Urothelium cell line (cell line): ENCODE measurements around the gene CHTF18.
A peak's percentile ranks its signal among the peaks of the same experiment; 100 is the strongest.

Experiments
- DNase-seq: peaks from one replicate; pipeline ENCODE4 v3.0.0; 2011; ENCODE audit warnings: low spot score, mixed read lengths
- FAIRE-seq: peaks from 2 replicates; lab custom pipeline; 2011; peaks lifted over from hg19 to GRCh38; lab: Jason Lieb, UNC

CHTF18 gene

DNA sequence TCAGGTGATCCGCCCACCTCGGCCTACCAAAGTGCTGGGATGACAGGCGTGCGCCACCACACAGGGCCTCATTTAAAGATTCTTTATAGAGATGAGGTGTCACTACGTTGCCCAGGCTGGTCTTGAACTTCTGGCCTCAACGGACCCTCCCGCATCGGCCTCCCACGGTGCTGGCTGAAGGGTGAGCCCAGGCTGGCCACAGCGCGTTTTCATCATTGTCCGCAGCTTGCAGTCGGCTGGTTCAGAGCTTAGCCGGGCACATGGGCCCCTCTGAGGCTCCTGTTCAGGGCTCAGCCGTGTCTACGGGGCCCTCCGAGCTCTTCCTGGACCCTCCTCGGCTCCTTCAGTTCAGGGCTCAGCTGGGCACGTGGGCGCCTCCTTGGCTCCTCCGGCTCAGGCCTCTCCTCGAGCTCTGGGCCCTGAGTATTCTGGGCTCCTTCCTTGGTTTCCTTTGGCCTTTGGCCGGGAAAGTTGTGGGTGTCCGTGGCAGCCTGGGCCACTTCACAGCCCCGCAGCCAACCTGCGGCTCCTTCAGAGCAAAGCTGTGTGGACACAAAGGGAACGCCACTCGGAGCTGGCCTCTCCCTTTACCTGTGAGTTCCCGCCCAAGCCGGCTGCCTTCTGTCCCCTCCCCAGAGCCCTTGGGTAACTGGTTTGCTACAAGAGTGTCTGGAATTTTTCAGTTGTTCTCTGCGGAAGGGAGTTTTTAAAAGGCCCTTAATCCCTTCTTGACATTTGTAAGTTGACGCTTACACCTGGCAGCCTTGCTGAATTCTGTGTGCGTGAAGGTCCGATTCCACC is 29.1 kb upstream of the CHTF18 start:
- FAIRE-seq, result no peak
- DNase-seq, result no peak

DNA sequence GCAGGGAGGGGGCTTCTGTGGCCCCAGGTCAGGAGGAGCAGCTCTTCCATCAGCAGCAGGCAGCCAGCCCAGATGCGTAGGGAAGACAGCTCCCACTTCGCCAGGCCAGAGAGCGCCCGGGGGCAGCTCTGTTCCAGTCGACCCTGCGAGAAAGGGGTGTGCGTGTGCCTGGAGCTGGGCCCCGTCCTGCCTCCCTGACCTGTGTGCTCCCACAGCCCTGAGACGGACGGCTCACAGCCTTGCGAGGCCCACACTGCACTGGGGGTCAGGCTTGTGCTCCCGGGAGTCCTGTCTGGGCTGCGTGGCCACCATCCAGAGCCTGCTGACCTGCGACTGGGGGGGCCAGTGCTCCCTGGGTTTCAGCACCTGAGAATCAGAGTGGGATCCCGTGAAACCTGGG is 28.4 kb upstream of the CHTF18 start:
- FAIRE-seq, result no peak
- DNase-seq, result no peak

DNA sequence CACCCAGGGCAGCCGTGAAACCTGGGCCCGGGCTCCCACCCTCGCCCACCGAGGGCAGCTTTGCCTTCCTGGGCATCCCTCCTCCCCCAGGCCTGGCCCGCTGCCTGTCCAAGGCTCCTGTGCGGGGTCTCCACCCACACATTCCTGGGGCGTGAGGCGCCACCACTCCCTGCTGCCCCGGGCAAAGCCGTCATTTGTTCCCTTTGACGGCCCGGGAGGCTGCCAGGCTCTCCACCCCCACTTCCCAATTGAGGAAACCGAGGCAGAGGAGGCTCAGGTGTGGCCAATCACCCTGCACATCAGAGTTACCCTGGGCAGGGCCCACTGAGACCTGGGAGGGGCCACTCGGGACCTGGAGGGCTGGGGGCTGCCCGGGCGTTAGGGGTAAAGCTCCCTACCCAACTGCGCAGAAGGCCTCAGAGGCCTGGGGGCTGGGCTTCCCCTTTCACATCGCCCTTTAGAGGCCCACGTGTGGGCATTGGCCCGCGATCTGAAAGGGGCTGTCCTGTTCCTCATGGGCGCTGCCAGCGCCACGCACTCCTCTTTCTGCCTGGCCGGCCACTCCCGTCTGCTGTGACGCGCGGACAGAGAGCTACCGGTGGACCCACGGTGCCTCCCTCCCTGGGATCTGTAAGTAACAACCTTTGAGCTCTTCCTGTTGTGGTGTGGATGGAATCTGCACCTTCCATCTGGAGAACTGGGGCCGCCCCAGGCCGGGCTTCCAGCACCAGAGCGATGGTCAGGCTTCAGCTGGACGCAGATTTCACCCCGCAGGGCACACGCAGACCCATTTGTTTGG is 27.7 kb upstream of the CHTF18 start, which contains the start of gene MSLN:
TSS of gene MSLN (plus strand) at position 190 of the 799 bp plus-strand sequence. CDS start 1,947 bp downstream, outside the sequence.
- FAIRE-seq (no peak), DNase-seq (peak; percentile 72)

DNA sequence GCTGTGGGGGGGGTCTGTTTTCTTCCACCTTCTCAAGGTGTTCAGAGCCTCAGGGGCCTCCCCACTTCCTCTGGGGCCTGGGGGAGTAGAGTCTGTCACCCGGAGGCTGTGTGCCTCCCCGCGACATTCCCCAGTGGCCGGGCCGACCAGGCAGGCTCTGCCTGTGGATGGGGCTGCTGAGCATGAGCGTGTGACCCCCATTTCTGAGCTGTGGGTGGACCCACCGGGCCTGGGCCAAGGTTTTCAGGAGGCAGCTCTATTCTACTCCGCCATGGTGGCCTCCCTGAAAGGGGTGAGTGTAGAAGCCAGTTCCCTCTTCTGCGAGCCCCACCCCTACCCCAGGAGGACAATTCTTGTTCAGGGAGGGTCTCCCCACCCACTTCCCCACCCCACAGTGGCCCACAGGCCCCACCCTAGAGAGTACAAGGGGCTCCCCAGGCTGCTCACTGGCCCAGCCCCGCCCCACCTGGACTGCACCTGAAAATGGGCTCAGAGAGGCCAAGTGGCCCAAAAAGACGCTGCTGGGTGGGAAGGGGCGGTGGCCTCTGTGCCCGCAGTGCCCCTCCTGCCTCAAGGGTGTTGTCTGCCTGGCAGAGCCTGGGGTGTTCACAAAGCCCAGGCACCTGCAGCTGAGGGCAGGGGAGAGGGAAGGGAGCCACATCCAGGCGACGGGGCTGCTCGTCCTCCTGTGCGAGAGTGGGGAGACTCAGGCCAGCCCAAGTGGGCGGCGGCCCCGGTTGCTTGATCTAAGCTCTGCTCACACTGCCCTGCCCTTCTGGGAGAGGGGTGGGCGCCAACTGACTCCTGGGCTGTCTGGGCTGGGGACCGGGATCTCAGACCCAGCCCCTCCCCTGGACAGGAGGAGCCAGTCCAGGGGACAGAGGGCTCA is 26.6 kb upstream of the CHTF18 start:
- no peak for DNase-seq
- no peak for FAIRE-seq

DNA sequence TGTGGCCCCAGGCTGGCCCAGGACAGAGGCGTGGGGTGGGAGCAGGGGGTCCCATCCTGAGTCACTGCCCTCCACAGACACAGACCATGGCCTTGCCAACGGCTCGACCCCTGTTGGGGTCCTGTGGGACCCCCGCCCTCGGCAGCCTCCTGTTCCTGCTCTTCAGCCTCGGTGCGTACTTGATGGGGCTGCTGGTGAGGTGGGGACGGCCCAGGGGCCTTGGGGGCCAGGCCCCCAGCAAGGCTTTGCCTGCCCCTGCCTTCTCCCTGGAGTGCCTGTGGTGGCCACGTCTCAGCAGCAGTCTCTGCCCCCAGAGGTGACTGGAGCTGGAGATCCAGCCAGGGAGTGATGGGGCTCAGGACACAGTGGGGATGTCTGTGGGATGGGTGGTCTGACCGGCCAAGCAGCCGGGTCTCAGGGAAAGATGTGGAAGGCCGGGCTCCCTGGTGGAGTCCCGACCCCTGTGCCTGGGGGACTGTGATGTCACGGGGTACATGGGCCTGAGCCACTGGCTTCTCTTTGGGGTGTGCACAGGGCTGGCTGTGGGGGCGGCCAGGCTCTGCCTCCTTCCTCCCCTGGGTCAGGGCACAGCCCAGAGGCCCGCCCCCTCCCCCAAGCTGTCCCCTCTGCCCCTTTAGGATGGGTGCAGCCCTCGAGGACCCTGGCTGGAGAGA is 25.7 kb upstream of the CHTF18 start:
- DNase-seq, result no peak
- FAIRE-seq, result no peak

DNA sequence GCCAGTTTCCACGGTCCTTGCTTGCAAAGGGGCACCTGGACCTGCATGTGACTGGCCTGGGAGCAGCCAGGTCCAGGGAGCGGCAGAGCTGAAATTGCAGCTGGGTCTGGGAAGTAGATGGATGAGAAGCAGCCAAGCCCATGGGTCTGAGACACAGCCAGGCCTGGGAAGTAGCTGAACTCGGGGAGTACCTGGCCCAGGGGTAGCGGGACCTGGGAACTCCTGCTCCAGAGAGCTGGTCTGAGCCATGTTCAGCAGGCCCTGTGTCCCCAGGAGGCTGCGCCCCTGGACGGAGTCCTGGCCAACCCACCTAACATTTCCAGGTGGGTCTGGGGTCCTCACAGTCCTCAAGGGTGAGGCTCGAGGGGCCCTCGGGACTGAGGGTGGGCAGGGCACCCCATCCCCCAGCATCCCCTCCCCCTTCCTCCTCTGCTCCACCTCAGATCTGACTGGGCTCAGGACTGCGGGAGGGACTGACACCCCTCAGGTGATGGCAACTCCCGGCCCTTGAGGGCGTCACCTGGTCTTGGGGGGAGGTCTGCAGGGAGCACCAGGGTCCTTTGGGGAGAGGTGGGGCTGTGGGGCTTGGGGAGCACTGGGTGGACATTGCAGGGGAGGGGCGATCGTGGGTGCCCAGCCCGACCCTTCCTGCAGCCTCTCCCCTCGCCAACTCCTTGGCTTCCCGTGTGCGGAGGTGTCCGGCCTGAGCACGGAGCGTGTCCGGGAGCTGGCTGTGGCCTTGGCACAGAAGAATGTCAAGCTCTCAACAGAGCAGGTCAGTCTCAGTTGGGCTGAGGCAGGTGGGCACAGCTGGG is 24.8 kb upstream of the CHTF18 start:
- peak; percentile 17 for FAIRE-seq

DNA sequence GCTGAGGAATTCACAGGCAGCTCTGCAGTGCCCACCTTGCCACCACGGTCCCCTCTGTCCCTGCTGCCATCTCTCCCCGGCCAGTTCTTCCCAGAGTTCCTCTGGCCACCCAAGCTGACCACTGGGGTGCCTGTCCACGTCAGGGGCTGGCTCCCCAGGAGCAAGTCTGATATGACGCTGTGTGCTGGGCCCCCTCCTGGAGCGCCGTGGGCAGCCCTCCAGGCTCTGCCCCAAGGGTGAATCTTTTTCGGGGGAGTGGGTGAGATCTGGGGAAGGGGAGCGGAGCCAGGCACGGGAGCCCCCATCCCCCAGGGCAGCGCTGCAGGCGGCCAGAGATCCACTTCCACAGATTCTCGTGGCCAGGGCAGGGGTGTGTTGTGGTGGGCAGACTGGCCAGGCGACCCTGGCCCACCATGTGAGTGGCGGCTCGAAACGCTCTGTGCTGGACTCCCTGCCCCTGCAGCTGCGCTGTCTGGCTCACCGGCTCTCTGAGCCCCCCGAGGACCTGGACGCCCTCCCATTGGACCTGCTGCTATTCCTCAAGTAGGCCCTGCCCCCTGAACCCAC is 24.2 kb upstream of the CHTF18 start:
- FAIRE-seq (no peak), DNase-seq (no peak)

More for the DNA sequence above, 24.8 kb upstream of the CHTF18 start:
- DNase-seq, result no peak

DNA sequence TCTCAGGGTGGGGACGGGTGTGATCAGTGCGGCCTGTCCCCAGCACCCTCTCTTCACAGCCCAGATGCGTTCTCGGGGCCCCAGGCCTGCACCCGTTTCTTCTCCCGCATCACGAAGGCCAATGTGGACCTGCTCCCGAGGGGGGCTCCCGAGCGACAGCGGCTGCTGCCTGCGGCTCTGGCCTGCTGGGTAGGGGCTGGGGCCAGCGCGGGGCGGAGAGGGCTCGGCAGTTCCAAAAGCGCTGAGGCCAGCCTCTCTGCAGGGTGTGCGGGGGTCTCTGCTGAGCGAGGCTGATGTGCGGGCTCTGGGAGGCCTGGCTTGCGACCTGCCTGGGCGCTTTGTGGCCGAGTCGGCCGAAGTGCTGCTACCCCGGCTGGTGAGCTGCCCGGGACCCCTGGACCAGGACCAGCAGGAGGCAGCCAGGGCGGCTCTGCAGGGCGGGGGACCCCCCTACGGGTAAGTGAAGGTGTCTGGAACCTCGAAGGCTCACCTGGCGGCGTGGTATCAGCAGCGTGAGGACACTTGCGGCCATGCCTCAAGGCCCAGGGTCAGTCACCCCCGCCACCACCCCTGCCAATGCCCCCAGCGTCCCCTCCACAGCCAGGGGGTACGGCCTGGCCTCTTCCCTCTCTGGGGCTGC is 23.5 kb upstream of the CHTF18 start:
- FAIRE-seq, result no peak
- no peak for DNase-seq

DNA sequence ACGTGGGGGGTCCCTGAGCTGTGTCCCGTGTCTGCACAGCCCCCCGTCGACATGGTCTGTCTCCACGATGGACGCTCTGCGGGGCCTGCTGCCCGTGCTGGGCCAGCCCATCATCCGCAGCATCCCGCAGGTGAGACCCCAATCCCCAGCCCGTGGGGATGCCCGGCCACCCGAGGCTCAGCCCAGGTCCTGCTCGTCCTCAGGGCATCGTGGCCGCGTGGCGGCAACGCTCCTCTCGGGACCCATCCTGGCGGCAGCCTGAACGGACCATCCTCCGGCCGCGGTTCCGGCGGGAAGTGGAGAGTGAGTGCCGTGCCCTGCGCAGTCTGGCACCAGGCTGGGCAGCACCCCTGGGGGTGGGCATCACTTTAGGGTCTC is 22.9 kb upstream of the CHTF18 start:
- DNase-seq (no peak), FAIRE-seq (no peak)

DNA sequence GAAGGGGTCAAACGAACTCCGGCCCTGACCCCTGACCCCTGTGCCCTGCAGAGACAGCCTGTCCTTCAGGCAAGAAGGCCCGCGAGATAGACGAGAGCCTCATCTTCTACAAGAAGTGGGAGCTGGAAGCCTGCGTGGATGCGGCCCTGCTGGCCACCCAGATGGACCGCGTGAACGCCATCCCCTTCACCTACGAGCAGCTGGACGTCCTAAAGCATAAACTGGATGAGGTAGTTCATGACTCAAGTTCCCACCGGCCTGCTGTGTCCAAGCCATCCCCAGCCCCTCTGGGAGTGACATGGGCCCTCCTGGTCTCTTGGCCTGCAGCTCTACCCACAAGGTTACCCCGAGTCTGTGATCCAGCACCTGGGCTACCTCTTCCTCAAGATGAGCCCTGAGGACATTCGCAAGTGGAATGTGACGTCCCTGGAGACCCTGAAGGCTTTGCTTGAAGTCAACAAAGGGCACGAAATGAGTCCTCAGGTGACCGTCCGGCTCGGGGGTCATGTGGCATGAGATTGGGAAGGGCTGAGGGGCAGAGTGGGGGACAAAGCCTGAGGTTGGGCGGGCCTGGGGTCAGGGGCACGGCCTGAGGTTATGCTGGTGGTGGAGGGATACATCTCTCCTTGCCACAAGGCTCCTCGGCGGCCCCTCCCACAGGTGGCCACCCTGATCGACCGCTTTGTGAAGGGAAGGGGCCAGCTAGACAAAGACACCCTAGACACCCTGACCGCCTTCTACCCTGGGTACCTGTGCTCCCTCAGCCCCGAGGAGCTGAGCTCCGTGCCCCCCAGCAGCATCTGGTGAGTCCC is 22.2 kb upstream of the CHTF18 start:
- DNase-seq (no peak), FAIRE-seq (no peak)

DNA sequence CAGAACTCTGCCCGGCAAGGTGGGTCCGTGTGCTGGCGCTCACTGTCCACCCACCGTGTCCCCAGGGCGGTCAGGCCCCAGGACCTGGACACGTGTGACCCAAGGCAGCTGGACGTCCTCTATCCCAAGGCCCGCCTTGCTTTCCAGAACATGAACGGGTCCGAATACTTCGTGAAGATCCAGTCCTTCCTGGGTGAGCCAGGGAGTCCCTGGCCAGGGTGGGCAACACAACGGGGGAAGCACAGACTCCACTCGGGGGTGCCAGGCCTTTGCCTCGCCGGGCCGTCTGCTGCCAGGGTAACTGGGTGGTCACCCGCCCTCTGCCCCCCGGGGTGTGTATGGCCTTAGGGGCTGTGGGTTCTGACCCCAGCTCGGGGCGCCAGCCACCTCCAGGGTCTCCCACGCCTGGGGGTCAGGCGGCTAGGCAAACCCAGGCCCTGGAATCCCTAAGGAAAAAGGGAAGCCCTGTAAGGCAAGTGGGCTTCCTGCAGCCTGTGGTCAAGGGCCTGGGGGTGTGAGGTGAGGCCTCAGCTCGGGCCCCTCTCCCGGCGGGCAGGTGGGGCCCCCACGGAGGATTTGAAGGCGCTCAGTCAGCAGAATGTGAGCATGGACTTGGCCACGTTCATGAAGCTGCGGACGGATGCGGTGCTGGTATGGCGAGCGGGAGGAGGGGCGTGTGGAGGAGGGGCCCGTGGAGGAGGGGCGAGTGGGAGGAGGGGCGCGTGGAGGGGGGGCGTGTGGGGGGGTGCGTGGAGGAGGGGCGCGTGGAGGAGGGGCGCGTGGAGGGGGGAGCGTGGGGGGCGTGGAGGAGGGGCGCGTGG is 21.4 kb upstream of the CHTF18 start:
- DNase-seq (no peak), FAIRE-seq (no peak)

DNA sequence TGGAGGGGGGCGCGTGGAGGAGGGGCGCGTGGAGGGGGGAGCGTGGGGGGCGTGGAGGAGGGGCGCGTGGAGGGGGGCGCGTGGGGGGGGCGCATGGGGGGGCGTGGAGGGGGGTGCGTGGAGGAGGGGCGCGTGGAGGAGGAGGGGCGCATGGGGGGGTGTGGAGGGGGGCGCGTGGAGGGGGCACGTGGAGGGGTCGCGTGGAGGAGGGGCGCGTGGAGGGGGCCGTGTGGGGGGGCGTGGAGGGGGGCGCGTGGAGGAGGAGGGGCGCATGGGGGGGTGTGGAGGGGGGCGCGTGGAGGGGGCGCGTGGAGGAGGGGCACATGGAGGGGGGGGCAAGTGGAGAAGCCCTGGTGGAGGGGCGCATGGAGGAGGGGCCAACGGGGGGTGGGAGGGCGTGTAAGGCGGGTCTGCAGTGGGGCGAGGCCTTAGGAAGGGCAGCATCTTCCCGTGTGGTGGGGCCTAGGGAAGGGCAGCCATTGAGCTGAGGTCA is 20.6 kb upstream of the CHTF18 start:
- DNase-seq (no peak), FAIRE-seq (no peak)

DNA sequence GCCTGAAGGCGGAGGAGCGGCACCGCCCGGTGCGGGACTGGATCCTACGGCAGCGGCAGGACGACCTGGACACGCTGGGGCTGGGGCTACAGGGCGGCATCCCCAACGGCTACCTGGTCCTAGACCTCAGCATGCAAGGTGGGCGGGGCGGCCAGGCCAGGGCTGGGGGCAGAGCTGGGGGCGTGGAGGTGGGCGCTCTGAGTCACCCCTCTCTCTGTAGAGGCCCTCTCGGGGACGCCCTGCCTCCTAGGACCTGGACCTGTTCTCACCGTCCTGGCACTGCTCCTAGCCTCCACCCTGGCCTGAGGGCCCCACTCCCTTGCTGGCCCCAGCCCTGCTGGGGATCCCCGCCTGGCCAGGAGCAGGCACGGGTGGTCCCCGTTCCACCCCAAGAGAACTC is 20.0 kb upstream of the CHTF18 start:
- DNase-seq, result no peak
- FAIRE-seq, result no peak

DNA sequence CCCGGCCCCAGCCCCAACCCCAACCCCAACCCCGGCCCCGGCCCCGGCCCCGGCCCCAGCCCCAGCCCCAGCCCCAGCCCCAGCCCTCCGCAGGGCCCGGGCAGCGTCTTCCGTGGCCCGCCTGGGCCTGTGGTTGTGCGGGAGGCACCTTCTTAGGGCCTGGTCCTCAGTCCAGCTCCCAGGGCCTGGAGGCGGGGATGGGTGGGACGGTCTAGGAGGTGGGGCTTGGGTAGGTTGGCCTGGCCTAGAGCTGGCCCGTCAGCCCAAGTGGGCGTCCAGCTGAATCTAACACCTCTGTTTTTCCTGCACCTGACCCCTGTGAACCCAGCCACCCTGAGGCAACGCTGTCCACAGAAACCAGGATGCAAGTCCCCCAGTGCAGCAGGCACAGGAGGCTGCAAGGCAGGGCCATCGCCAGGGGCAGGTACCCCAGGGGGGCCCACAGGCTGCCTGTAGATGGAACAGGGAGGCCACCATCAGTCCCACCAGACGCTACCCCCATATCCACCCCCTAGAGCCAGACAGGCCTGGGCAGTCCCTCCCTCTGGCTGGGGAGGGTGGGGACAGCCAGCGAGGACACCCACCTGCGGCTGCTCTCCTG is 19.1 kb upstream of the CHTF18 start:
- DNase-seq (no peak), FAIRE-seq (no peak)

DNA sequence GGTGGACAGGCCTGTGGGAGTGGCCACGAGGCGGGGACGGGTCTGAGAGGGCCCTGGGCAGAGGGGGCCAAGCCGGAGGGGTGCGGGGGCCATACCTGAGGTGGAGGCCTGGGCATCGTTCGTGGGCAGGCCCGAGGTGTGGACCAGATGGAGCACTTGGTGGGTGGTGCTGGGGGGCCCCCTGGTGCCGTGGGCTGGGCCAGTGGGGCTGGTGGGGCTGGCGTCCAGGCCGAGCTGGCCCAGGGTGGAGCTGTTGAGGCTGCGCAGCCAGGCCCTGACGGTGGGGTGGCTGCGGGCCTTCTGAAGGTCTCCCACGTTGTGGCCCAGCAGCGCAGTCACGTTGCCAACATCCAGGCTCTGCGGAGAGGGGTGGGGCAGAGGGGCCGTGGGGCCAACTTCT is 18.5 kb upstream of the CHTF18 start:
- no peak for FAIRE-seq

DNA sequence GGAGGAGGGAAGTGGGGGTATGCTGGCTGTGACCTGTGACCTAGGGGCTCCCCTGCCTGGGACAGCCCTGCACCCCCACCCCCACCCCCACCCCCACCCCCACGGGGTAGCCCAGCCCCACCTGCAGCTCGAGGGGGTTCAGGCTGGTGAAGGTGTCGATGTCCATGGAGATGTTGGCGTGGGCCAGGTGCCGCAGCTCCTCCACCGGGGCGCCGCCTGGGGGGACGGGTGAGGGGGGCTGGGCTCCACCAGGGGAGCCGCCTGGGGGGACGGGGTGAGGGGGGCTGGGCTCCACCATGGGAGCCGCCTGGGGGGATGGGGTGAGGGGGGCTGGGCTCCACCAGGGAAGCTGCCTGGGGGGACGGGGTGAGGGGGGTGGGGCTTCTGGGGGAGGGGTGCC is 18.0 kb upstream of the CHTF18 start:
- DNase-seq, result no peak
- no peak for FAIRE-seq

More for the DNA sequence above, 18.5 kb upstream of the CHTF18 start:
- DNase-seq, result no peak

DNA sequence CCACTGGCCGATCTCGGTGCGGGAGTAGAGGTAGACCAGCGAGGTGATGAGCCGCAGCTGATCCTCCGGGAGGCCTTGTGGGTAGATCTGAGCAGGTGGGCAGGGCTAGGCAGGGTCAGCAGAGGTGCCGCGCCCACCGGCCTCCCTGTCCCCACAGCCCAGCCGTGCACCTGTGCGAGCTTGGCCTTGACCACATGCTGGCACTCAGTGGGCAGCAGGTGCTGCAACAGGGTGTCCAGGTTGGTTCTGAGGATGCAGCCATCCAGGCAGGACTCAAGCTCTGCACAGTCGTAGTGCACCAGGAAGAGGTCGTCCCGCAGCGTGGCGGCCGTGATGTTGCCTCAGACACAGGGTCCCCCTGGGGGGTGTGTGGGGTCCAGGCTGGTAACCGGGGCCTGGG is 15.5 kb upstream of the CHTF18 start:
- DNase-seq (no peak), FAIRE-seq (no peak)
